Ovary (tissue), 3 donors: ENCODE results near the gene ARID1B.
"Not testable (repeated sequence)": the region's sequence is repeated elsewhere in the genome, so short reads cannot be mapped to it uniquely, and the experiment has no call there.

Source experiments
- EP300 ChIP-seq: sonication (generic); formaldehyde crosslinking; IDR thresholded peaks from one replicate; pipeline ENCODE4 v1.6.1; 2017; ENCODE audit warnings: antibody characterized with exemption
- POLR2A ChIP-seq: fragments of 450-650 bp; IDR thresholded peaks from one replicate; pipeline ENCODE4 v1.6.1; 2017; ENCODE audit warnings: antibody characterized with exemption, mild to moderate bottlenecking, moderate library complexity
- TF ChIP-seq, protein P1 (sequence below), 3 donors: fragments of 450-650 bp in 2 of 3; fragments of 200-600 bp in 1 of 3; IDR thresholded peaks; one replicate each; pipeline versions ENCODE4 v1.5.1 to v1.8.0; 2016 to 2022; ENCODE audit warnings: antibody characterized with exemption in 3 of 3, mild to moderate bottlenecking in 1 of 3
- donor health status: DM: no; HTN: no; CAD: no.

DNA sequence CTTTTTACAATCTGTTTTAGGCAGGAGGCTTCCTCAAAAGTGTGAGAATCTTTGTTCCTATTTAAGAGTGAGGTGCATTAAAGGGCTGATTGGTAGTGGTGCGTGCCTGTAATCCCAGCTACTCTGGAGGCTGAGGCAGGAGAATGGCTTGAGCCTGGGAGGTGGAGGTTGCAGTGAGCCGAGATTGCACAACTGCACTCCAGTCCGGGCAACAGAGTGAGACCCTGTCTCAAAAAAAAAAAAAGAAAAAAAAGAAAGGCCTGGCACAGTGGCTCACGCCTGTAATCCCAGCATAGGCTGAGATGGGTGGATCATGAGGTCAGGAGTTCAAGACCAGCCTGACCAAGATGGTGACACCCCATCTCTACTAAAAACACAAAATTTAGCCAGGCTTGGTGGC is 205.7 kb downstream of the ARID1B start:
- TF ChIP-seq, protein P1, sequence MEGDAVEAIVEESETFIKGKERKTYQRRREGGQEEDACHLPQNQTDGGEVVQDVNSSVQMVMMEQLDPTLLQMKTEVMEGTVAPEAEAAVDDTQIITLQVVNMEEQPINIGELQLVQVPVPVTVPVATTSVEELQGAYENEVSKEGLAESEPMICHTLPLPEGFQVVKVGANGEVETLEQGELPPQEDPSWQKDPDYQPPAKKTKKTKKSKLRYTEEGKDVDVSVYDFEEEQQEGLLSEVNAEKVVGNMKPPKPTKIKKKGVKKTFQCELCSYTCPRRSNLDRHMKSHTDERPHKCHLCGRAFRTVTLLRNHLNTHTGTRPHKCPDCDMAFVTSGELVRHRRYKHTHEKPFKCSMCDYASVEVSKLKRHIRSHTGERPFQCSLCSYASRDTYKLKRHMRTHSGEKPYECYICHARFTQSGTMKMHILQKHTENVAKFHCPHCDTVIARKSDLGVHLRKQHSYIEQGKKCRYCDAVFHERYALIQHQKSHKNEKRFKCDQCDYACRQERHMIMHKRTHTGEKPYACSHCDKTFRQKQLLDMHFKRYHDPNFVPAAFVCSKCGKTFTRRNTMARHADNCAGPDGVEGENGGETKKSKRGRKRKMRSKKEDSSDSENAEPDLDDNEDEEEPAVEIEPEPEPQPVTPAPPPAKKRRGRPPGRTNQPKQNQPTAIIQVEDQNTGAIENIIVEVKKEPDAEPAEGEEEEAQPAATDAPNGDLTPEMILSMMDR (IDR thresholded peaks at IDR 0.05) = not testable (repeated sequence)
- TF ChIP-seq POLR2A, EP300: not testable (repeated sequence)
